Stomach (tissue), 9 donors: ENCODE data around the gene COL25A1. TPM values are rescaled to one million over a fixed set of nuclear protein-coding genes. Genes with fewer than 3 reads are reported as not detected.

Experiments
- DNase-seq, 2 donors: peaks; one replicate each; pipeline versions ENCODE4 v3.0.0 to v3.0.0-alpha.2; 2013 to 2019
- H3K27ac ChIP-seq, 5 donors: fragments of 200-600 bp in 4 of 5; sonication (generic) in 4 of 5; one replicate each; pipeline ENCODE4 v1.5.1; 2013 to 2019; ENCODE audit warnings: mild to moderate bottlenecking in 1 of 5, moderate library complexity in 1 of 5
- H3K27me3 ChIP-seq, 3 donors: fragments of 200-600 bp; sonication (generic); one replicate each; pipeline ENCODE4 v1.5.1; 2017 to 2019; ENCODE audit warnings: mixed run types in 1 of 3
- H3K36me3 ChIP-seq, 4 donors: fragments of 200-600 bp; sonication (generic); 1 replicate in 3 of 4; 2 replicates in 1 of 4; pipeline ENCODE4 v1.5.1; 2016 to 2019
- H3K4me1 ChIP-seq, 4 donors: fragments of 200-600 bp; sonication (generic); one replicate each; pipeline ENCODE4 v1.5.1; 2016 to 2019
- H3K4me3 ChIP-seq, 4 donors: fragments of 200-600 bp; sonication (generic) in 3 of 4; one replicate each; pipeline ENCODE4 v1.5.1; 2016 to 2019; ENCODE audit warnings: mild to moderate bottlenecking in 1 of 4
- H3K9me3 ChIP-seq, 4 donors: fragments of 200-600 bp; sonication (generic); one replicate each; pipeline ENCODE4 v1.5.1; 2016 to 2019
- CTCF ChIP-seq, 7 experiments: fragments of 450-650 bp in 4 of 7; fragments of 200-600 bp in 3 of 7; sonication (generic) in 3 of 7; IDR thresholded peaks; one replicate each; pipeline ENCODE4 v1.5.1; 2016 to 2019; ENCODE audit warnings: antibody characterized with exemption in 7 of 7, control low read depth in 2 of 7, mild to moderate bottlenecking in 1 of 7
- EP300 ChIP-seq: sonication (generic); formaldehyde crosslinking; IDR thresholded peaks from one replicate; pipeline ENCODE4 v1.6.1; 2017; ENCODE audit warnings: antibody characterized with exemption
- POLR2A ChIP-seq, 4 donors: fragments of 450-650 bp; IDR thresholded peaks; one replicate each; pipeline ENCODE4 v1.6.1; 2016; ENCODE audit warnings: antibody characterized with exemption in 4 of 4, control low read depth in 2 of 4, mild to moderate bottlenecking in 1 of 4, moderate library complexity in 1 of 4
- POLR2AphosphoS5 ChIP-seq, 3 donors: sonication (generic); formaldehyde crosslinking; IDR thresholded peaks; one replicate each; pipeline ENCODE4 v1.6.1; 2016; ENCODE audit warnings: antibody characterized with exemption in 3 of 3
- WGBS, 5 donors: extraction: QIAGEN DNeasy Blood & Tissue Kit in 3 of 5; methylation state at CpG; one replicate each; pipeline versions ENCODE4 v1.1.5 to v1.1.7; 2013 to 2018; 5-methylcytosine and 5-hydroxymethylcytosine counted together
- intact Hi-C: fragments of 100-400 bp; cut with DNase I; formaldehyde crosslinking; loops from one replicate; pipeline ENCODE4 v1.15.1; 2023; ENCODE audit warnings: low total_unique reads
- polyA plus RNA-seq, 3 donors: library from polyadenylated mRNA; stranded (reverse); fragments of 200-250 nt; gene quantifications; one replicate each; pipeline ENCODE4 v1.2.3, GENCODE V29; 2013
- total RNA-seq, 5 donors: library from RNA; depleted of rRNA; stranded (reverse); fragments of >200 nt; gene quantifications; one replicate each; pipeline versions ENCODE4 v1.1.0 to v1.2.3, GENCODE V29; 2014 to 2016
- donor health status: healthy with polysubstance abuse.
- donor health status: Bipolar disorder and iron deficiency.
- donor health status: healthy.

COL25A1 gene
- total and polyA plus RNA-seq, 8 donors = 0.10 to 4.1 (median 1.5) TPM; not detected in 5

GRCh38 chr4:109325698-109326097 is 23.2 kb upstream of the COL25A1 start:
- Histone ChIP-seq H3K27me3 (no peaks in the 10 kb centered on the region), H3K27ac (no peak overlapping the region), H3K4me3 (no peak overlapping the region), H3K36me3 (no peaks in the 10 kb centered on the region), H3K4me1 (no peaks in the 10 kb centered on the region), H3K9me3 (peaks cover 6 to 42% (median 31%) of the 10 kb centered on the region in 4 donors)
- no peak for DNase-seq
- no peak for TF ChIP-seq POLR2AphosphoS5 (IDR thresholded peaks at IDR 0.05)
- TF ChIP-seq POLR2A (IDR thresholded peaks at IDR 0.05) = no peak
- TF ChIP-seq EP300 = no peak
- TF ChIP-seq CTCF (IDR thresholded peaks at IDR 0.05) = no peak
- intact Hi-C loops = no loop called here
- 58 to 91% (median 83%) methylated on average over 2 of the region's 2 CpGs for WGBS, 5 donors

- Histone ChIP-seq H3K36me3 (no peaks in the 10 kb centered on the region), H3K9me3 (peaks cover 6 to 51% (median 31%) of the 10 kb centered on the region in 4 donors), H3K27ac (no peak overlapping the region), H3K4me1 (no peaks in the 10 kb centered on the region), H3K4me3 (no peak overlapping the region), H3K27me3 (no peaks in the 10 kb centered on the region)
- intact Hi-C loops = no loop called here
- TF ChIP-seq POLR2A (IDR thresholded peaks at IDR 0.05) (no peak), CTCF (IDR thresholded peaks at IDR 0.05) (no peak), POLR2AphosphoS5 (IDR thresholded peaks at IDR 0.05) (no peak), EP300 (no peak)
- no peak for DNase-seq
Observed at GRCh38 chr4:109323348-109323747, 20.9 kb upstream of the COL25A1 start.

- no peak for DNase-seq
- no peaks in the 10 kb centered on the region for H3K4me1 ChIP-seq
- no peaks in the 10 kb centered on the region for H3K27me3 ChIP-seq
- no peaks in the 10 kb centered on the region for H3K36me3 ChIP-seq
- H3K4me3 ChIP-seq = no peak overlapping the region
- 82 to 89% (median 86%) methylated on average over 1 of the region's 1 CpG for WGBS, 5 donors
- TF ChIP-seq POLR2AphosphoS5 (IDR thresholded peaks at IDR 0.05) (no peak), EP300 (no peak), CTCF (IDR thresholded peaks at IDR 0.05) (no peak), POLR2A (IDR thresholded peaks at IDR 0.05) (no peak)
- H3K27ac ChIP-seq = no peak overlapping the region
- intact Hi-C loops = no loop called here
- peaks cover 6 to 46% (median 31%) of the 10 kb centered on the region in 4 donors for H3K9me3 ChIP-seq
Observed at GRCh38 chr4:109321232-109321631, 18.8 kb upstream of the COL25A1 start.

- DNase-seq = no peak
- H3K36me3 ChIP-seq = no peaks in the 10 kb centered on the region
- no peak overlapping the region for H3K4me3 ChIP-seq
- H3K27ac ChIP-seq = no peak overlapping the region
- intact Hi-C loops = no loop called here
- 72 to 85% (median 81%) methylated on average over 2 of the region's 2 CpGs for WGBS, 5 donors
- TF ChIP-seq EP300 (no peak), POLR2AphosphoS5 (IDR thresholded peaks at IDR 0.05) (no peak), CTCF (IDR thresholded peaks at IDR 0.05) (no peak), POLR2A (IDR thresholded peaks at IDR 0.05) (no peak)
- H3K9me3 ChIP-seq = peaks cover 6 to 56% (median 34%) of the 10 kb centered on the region in 4 donors
- no peaks in the 10 kb centered on the region for H3K4me1 ChIP-seq
- no peaks in the 10 kb centered on the region for H3K27me3 ChIP-seq
Observed at GRCh38 chr4:109319684-109320083, 17.2 kb upstream of the COL25A1 start.
